ENCODE measurements around the gene WFDC2. TPM values are rescaled to one million over a fixed set of nuclear protein-coding genes. Genes with fewer than 3 reads are reported as not detected.

WFDC2 gene
- under 1 TPM; 0.34 to 0.76 (median 0.53) TPM for total RNA-seq

- peaks cover 36% of the 10 kb centered on the region for H3K27me3 Mint-ChIP-seq (ENCODE audit: low read depth)
- peaks cover 6% of the 10 kb centered on the region for H3K4me1 Mint-ChIP-seq (ENCODE audit: low read depth)
- H3K36me3 Mint-ChIP-seq (ENCODE audit: insufficient read depth): no peaks in the 10 kb centered on the region
- no peaks in the 10 kb centered on the region for H3K9me3 Mint-ChIP-seq
- peak; percentile 38 to 39 for ATAC-seq
- H3K4me3 Mint-ChIP-seq: peak within 1 kb of the TSS; percentile 64
- no peak for DNase-seq
These were observed at the start of gene WFDC2 for GRCh38 chr20:45469336-45470261. TSS of gene WFDC2 (plus strand) at chr20:45469753. CDS start at chr20:45469782, 29 bp downstream.

- Mint-ChIP-seq H3K4me3 (no peak overlapping the region), H3K4me1 (ENCODE audit: low read depth) (peaks cover 42% of the 10 kb centered on the region), H3K9me3 (no peaks in the 10 kb centered on the region), H3K27me3 (ENCODE audit: low read depth) (no peaks in the 10 kb centered on the region), H3K36me3 (ENCODE audit: insufficient read depth) (peaks cover 46% of the 10 kb centered on the region)
- ATAC-seq: no peak
- no peak for DNase-seq
These were observed 49.4 kb upstream of the WFDC2 start for GRCh38 chr20:45420125-45420524.

GRCh38 chr20:45423700-45424099 lies 45.9 kb upstream of the WFDC2 start:
- H3K4me3 Mint-ChIP-seq: no peak overlapping the region
- DNase-seq (no peak), ATAC-seq (no peak)
- H3K4me1 Mint-ChIP-seq (ENCODE audit: low read depth): peaks cover 14% of the 10 kb centered on the region
- H3K27me3 Mint-ChIP-seq (ENCODE audit: low read depth): no peaks in the 10 kb centered on the region
- peaks cover 53% of the 10 kb centered on the region for H3K36me3 Mint-ChIP-seq (ENCODE audit: insufficient read depth)
- no peaks in the 10 kb centered on the region for H3K9me3 Mint-ChIP-seq

GRCh38 chr20:45425561-45425960 lies 44.0 kb upstream of the WFDC2 start:
- DNase-seq (no peak), ATAC-seq (no peak)
- no peaks in the 10 kb centered on the region for H3K9me3 Mint-ChIP-seq
- H3K4me1 Mint-ChIP-seq (ENCODE audit: low read depth): no peaks in the 10 kb centered on the region
- H3K36me3 Mint-ChIP-seq (ENCODE audit: insufficient read depth): peaks cover 37% of the 10 kb centered on the region
- no peak overlapping the region for H3K4me3 Mint-ChIP-seq
- no peaks in the 10 kb centered on the region for H3K27me3 Mint-ChIP-seq (ENCODE audit: low read depth)

GRCh38 chr20:45426320-45427016 lies 43.1 kb upstream of the WFDC2 start:
- Mint-ChIP-seq H3K27me3 (ENCODE audit: low read depth) (no peaks in the 10 kb centered on the region), H3K36me3 (ENCODE audit: insufficient read depth) (peaks cover 33% of the 10 kb centered on the region), H3K9me3 (no peaks in the 10 kb centered on the region), H3K4me1 (ENCODE audit: low read depth) (no peaks in the 10 kb centered on the region), H3K4me3 (no peak overlapping the region)
- ATAC-seq (no peak), DNase-seq (no peak)

GRCh38 chr20:45427236-45428149 lies 42.1 kb upstream of the WFDC2 start:
- H3K9me3 Mint-ChIP-seq: no peaks in the 10 kb centered on the region
- ATAC-seq (peak in 1 of 2 donors; percentile 18), DNase-seq (no peak)
- H3K36me3 Mint-ChIP-seq (ENCODE audit: insufficient read depth): peaks cover 27% of the 10 kb centered on the region
- H3K27me3 Mint-ChIP-seq (ENCODE audit: low read depth): no peaks in the 10 kb centered on the region
- H3K4me3 Mint-ChIP-seq: no peak overlapping the region
- peaks cover 4% of the 10 kb centered on the region for H3K4me1 Mint-ChIP-seq (ENCODE audit: low read depth)

GRCh38 chr20:45429618-45430017 lies 39.9 kb upstream of the WFDC2 start:
- DNase-seq (no peak), ATAC-seq (no peak)
- Mint-ChIP-seq H3K27me3 (ENCODE audit: low read depth) (no peaks in the 10 kb centered on the region), H3K4me1 (ENCODE audit: low read depth) (peaks cover 8% of the 10 kb centered on the region), H3K36me3 (ENCODE audit: insufficient read depth) (peaks cover 20% of the 10 kb centered on the region), H3K9me3 (no peaks in the 10 kb centered on the region), H3K4me3 (no peak overlapping the region)

GRCh38 chr20:45432294-45432693 lies 37.3 kb upstream of the WFDC2 start:
- no peaks in the 10 kb centered on the region for H3K9me3 Mint-ChIP-seq
- peaks cover 19% of the 10 kb centered on the region for H3K4me1 Mint-ChIP-seq (ENCODE audit: low read depth)
- peaks cover 12% of the 10 kb centered on the region for H3K36me3 Mint-ChIP-seq (ENCODE audit: insufficient read depth)
- DNase-seq (no peak), ATAC-seq (no peak)
- H3K27me3 Mint-ChIP-seq (ENCODE audit: low read depth): no peaks in the 10 kb centered on the region
- H3K4me3 Mint-ChIP-seq: no peak overlapping the region

GRCh38 chr20:45433316-45433715 lies 36.2 kb upstream of the WFDC2 start:
- Mint-ChIP-seq H3K9me3 (no peaks in the 10 kb centered on the region), H3K4me1 (ENCODE audit: low read depth) (peaks cover 19% of the 10 kb centered on the region), H3K4me3 (no peak overlapping the region), H3K27me3 (ENCODE audit: low read depth) (no peaks in the 10 kb centered on the region), H3K36me3 (ENCODE audit: insufficient read depth) (peaks cover 4% of the 10 kb centered on the region)
- no peak for DNase-seq
- no peak for ATAC-seq

- ATAC-seq (no peak), DNase-seq (no peak)
- H3K4me1 Mint-ChIP-seq (ENCODE audit: low read depth): peaks cover 19% of the 10 kb centered on the region
These were observed 35.6 kb upstream of the WFDC2 start for GRCh38 chr20:45433976-45434375.

GRCh38 chr20:45436732-45437485 lies 32.6 kb upstream of the WFDC2 start:
- peaks cover 3% of the 10 kb centered on the region for H3K36me3 Mint-ChIP-seq (ENCODE audit: insufficient read depth)
- DNase-seq (peak; percentile 90), ATAC-seq (peak; percentile 100)
- H3K4me3 Mint-ChIP-seq: peak overlapping the region; percentile 77
- H3K4me1 Mint-ChIP-seq (ENCODE audit: low read depth): peaks cover 19% of the 10 kb centered on the region
- H3K9me3 Mint-ChIP-seq: no peaks in the 10 kb centered on the region
- no peaks in the 10 kb centered on the region for H3K27me3 Mint-ChIP-seq (ENCODE audit: low read depth)

More at GRCh38 chr20:45433976-45434375, 35.6 kb upstream of the WFDC2 start:
- H3K36me3 Mint-ChIP-seq (ENCODE audit: insufficient read depth): peaks cover 3% of the 10 kb centered on the region
- no peaks in the 10 kb centered on the region for H3K27me3 Mint-ChIP-seq (ENCODE audit: low read depth)
- no peaks in the 10 kb centered on the region for H3K9me3 Mint-ChIP-seq
- no peak overlapping the region for H3K4me3 Mint-ChIP-seq

- no peaks in the 10 kb centered on the region for H3K27me3 Mint-ChIP-seq (ENCODE audit: low read depth)
- H3K4me1 Mint-ChIP-seq (ENCODE audit: low read depth): peaks cover 29% of the 10 kb centered on the region
- ATAC-seq (no peak), DNase-seq (no peak)
- no peaks in the 10 kb centered on the region for H3K9me3 Mint-ChIP-seq
- H3K4me3 Mint-ChIP-seq: no peak overlapping the region
- H3K36me3 Mint-ChIP-seq (ENCODE audit: insufficient read depth): no peaks in the 10 kb centered on the region
These were observed 29.1 kb upstream of the WFDC2 start for GRCh38 chr20:45440424-45440823.

GRCh38 chr20:45440891-45441685 lies 28.5 kb upstream of the WFDC2 start:
- Mint-ChIP-seq H3K4me3 (no peak overlapping the region), H3K27me3 (ENCODE audit: low read depth) (peaks cover 1% of the 10 kb centered on the region), H3K9me3 (no peaks in the 10 kb centered on the region), H3K36me3 (ENCODE audit: insufficient read depth) (no peaks in the 10 kb centered on the region), H3K4me1 (ENCODE audit: low read depth) (peaks cover 32% of the 10 kb centered on the region)
- ATAC-seq (no peak), DNase-seq (no peak)
